Stimulated activated CD8-positive, alpha-beta memory T cell treated with anti-CD3 and anti-CD28 coated beads, Interleukin-15, amount 100 ng/mL, for 4 hours (primary cell): ENCODE results near the gene UBE2Z.
"Not testable (repeated sequence)": the region's sequence is repeated elsewhere in the genome, so short reads cannot be mapped to it uniquely, and the experiment has no call there.

Experiments used
- DNase-seq, 2 donors: peaks; one replicate each; pipeline ENCODE4 v3.0.0-alpha.2; 2020; ENCODE audit warnings: low read depth in 2 of 2

UBE2Z gene

GRCh38 chr17:48904428-48904827, 3.8 kb upstream of the UBE2Z start:
- DNase-seq: no peak

GRCh38 chr17:48905987-48906515, 2.2 kb upstream of the UBE2Z start:
- DNase-seq: no peak

- no peak for DNase-seq
Measured at GRCh38 chr17:48907713-48908046, 527 bp upstream of the UBE2Z start.

GRCh38 chr17:48908853-48909394, 717 bp downstream of the UBE2Z start:
- peak; percentile 83 to 91 for DNase-seq

GRCh38 chr17:48909783-48910182, 1.6 kb downstream of the UBE2Z start:
- DNase-seq: no peak

- no peak for DNase-seq
Measured at GRCh38 chr17:48910370-48910769, 2.2 kb downstream of the UBE2Z start.

- DNase-seq: no peak
Measured at GRCh38 chr17:48912476-48912875, 4.3 kb downstream of the UBE2Z start.

- DNase-seq: peak in 1 of 2 donors; percentile 8
Measured at GRCh38 chr17:48915459-48916282, 7.5 kb downstream of the UBE2Z start.

GRCh38 chr17:48925251-48925990, 17.2 kb downstream of the UBE2Z start:
- DNase-seq: no peak

- DNase-seq: no peak
Measured at GRCh38 chr17:48925991-48926342, 17.8 kb downstream of the UBE2Z start.

GRCh38 chr17:48927978-48928745, 20.0 kb downstream of the UBE2Z start:
- no peak for DNase-seq

- DNase-seq: no peak
Measured at GRCh38 chr17:48928876-48929811, 20.9 kb downstream of the UBE2Z start.

GRCh38 chr17:48929812-48930165, 21.6 kb downstream of the UBE2Z start:
- DNase-seq: no peak

GRCh38 chr17:48930435-48930873, 22.2 kb downstream of the UBE2Z start:
- DNase-seq: no peak

GRCh38 chr17:48933035-48933434, 24.8 kb downstream of the UBE2Z start:
- DNase-seq: no peak

- DNase-seq: peak; percentile 85 to 86
Measured at GRCh38 chr17:48944515-48945260, 36.5 kb downstream of the UBE2Z start, which contains the start of gene SNF8. SNF8 (minus strand) TSS chr17:48944842; CDS start chr17:48944734, 108 bp downstream.

- not testable (repeated sequence) for DNase-seq
Measured at GRCh38 chr17:48945261-48945651, 37.0 kb downstream of the UBE2Z start.

GRCh38 chr17:48951572-48951971, 43.4 kb downstream of the UBE2Z start:
- no peak for DNase-seq

GRCh38 chr17:48952904-48953303, 44.7 kb downstream of the UBE2Z start:
- DNase-seq: no peak

GRCh38 chr17:48954300-48954755, 46.1 kb downstream of the UBE2Z start:
- no peak for DNase-seq
